Heart left ventricle (tissue), 13 donors: ENCODE results near the gene MIA2.

Experiments
- POLR2A ChIP-seq, 2 donors: fragments of 450-650 bp; IDR thresholded peaks; one replicate each; pipeline ENCODE4 v1.6.1; 2017; ENCODE audit warnings: antibody characterized with exemption in 2 of 2, mild to moderate bottlenecking in 2 of 2, moderate library complexity in 2 of 2
- TF ChIP-seq, protein P1 (sequence below), 12 donors: fragments of 200-600 bp; sonication (generic) in 4 of 12; IDR thresholded peaks; one replicate each; pipeline versions ENCODE4 v1.5.0 to v1.8.0; 2018 to 2022; ENCODE audit warnings: antibody characterized with exemption in 12 of 12, mild to moderate bottlenecking in 5 of 12
- donor health status: ischemic (EF 13 %, LVEDD 7.1; RV severe dilation, severe dysfunction).
- donor health status: DM: no; HTN: yes; CAD: no.
- donor health status: DM: no; HTN: no; CAD: no.
- donor health status: ischemic (EF 25% LVEDD 6.9; RV normal size, moderate dysfunction).
- donor health status: ischemic (EF 25% LVEDD 5.7; RV mildly dilated, moderate dysfunction).
- donor health status: ischemic (EF 35%, LVEDD 5.7; RV mildly dilated, moderate dysfunction).
- donor health status: nonischemic (EF 11% LVEDD 7.7; RV severe dilation, severe dysfunction).
- donor health status: DM: yes; HTN: yes; CAD: no.
- donor health status: PGD.
- donor health status: ischemic (EF 29% LVEDD 5.4; RV normal size, mild dysfunction).
- donor health status: nonischemic (EF 23%, LVEDD 6.1; RV moderate dilation, normal function).

GRCh38 chr14:39212693-39213092 lies 21.0 kb upstream of the MIA2 start:
- TF ChIP-seq, protein P1, sequence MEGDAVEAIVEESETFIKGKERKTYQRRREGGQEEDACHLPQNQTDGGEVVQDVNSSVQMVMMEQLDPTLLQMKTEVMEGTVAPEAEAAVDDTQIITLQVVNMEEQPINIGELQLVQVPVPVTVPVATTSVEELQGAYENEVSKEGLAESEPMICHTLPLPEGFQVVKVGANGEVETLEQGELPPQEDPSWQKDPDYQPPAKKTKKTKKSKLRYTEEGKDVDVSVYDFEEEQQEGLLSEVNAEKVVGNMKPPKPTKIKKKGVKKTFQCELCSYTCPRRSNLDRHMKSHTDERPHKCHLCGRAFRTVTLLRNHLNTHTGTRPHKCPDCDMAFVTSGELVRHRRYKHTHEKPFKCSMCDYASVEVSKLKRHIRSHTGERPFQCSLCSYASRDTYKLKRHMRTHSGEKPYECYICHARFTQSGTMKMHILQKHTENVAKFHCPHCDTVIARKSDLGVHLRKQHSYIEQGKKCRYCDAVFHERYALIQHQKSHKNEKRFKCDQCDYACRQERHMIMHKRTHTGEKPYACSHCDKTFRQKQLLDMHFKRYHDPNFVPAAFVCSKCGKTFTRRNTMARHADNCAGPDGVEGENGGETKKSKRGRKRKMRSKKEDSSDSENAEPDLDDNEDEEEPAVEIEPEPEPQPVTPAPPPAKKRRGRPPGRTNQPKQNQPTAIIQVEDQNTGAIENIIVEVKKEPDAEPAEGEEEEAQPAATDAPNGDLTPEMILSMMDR (IDR thresholded peaks at IDR 0.05), result no peak
- TF ChIP-seq POLR2A (IDR thresholded peaks at IDR 0.05), result no peak
